Pulmonary artery endothelial cell (primary cell): ENCODE data around the gene SLC35A2. TPM values are rescaled to one million over a fixed set of nuclear protein-coding genes. Genes with fewer than 3 reads are reported as not detected.
"Not testable (repeated sequence)": the region's sequence is repeated elsewhere in the genome, so short reads cannot be mapped to it uniquely, and the experiment has no call there.

ENCODE experiments used
- DNase-seq: peaks from one replicate; pipeline ENCODE4 v3.0.0-alpha.2; 2011; ENCODE audit warnings: low read depth, low spot score
- total RNA-seq: library from RNA; depleted of rRNA; stranded (reverse); fragments of >200 nt; gene quantifications from 2 replicates; pipeline ENCODE4 v1.2.3, GENCODE V29; 2014

SLC35A2 gene
- total RNA-seq, 1 donor from 2014 or later, result 11.6 TPM

DNA sequence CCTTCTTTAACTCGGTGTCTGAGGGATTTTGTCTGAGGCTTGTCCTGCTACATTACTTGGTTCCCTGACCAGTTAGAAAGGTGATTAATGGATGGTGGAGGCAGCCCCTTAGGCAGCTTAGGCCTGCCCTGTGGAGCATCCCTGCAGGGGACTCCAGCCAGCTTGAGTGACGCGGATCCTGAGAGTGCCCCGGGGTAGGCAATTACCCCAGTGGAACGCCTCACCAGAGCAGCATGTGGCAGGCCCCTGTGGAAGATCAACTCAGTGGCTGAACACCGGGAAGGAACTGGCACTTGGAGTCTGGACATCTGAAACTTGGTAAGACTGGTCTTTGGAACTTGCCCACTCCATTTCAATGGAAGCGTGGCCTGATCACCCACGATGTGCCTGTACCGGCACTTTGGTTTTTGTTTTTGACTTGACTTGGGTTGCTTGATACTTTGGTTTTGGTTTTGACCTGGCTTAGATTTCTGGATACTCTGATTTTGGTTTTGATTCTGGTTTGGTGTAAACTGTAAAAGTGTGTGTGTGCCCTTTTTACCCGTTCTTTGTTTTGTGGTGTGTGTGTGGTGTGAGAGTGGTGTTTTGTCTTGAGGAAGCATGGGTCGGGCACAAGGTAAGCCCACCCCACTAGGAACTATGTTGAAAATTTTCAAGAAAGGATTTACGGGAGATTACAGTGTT, 57.2 kb downstream of the SLC35A2 start:
- not testable (repeated sequence) for DNase-seq

DNA sequence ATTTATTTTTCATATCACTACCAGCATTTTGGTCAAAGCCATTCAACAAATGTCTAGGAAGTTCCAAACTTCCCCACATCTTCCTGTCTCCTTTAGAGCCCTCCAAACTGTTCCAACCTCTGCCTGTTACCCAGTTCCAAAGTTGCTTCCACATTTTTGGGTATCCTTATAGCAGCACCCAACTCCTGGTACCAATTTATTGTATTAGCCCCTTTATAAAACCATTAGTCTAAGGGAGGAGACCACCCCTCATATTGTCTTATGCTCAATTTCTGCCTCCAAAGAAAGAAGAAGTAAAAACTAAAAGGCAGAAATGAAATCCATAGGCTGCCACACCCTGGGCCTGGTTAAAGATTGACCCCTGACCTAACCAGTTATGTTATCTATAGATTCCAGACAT, 58.0 kb downstream of the SLC35A2 start:
- DNase-seq, result not testable (repeated sequence)

Other genes with a start within 250 kb of the SLC35A2 start
- gene WAS, start 227.8 kb downstream of the SLC35A2 start, total RNA-seq, result not detected in 2 replicates
- gene SUV39H1, start 214.9 kb downstream of the SLC35A2 start, total RNA-seq, result 8.0 and 12.2 TPM in 2 replicates
- not detected in 2 replicates for gene GLOD5, start 149.9 kb downstream of the SLC35A2 start, total RNA-seq
- gene GATA1, start 125.1 kb downstream of the SLC35A2 start, total RNA-seq, result not detected in 2 replicates
- gene HDAC6, start 109.6 kb downstream of the SLC35A2 start, total RNA-seq, result 24.7 and 37.7 TPM in 2 replicates
- gene ERAS, start 85.1 kb downstream of the SLC35A2 start, total RNA-seq, result not detected in 2 replicates
- not detected in 2 replicates for gene PCSK1N, start 76.0 kb downstream of the SLC35A2 start, total RNA-seq
- 17.7 and 24.6 TPM in 2 replicates for gene TIMM17B, start 13.9 kb downstream of the SLC35A2 start, total RNA-seq
- gene PQBP1, start 13.7 kb downstream of the SLC35A2 start, total RNA-seq, result 98.2 and 105 TPM in 2 replicates
- 5.5 and 6.3 TPM in 2 replicates for gene PIM2, start 7.4 kb upstream of the SLC35A2 start, total RNA-seq
- 26.7 and 30.5 TPM in 2 replicates for gene OTUD5, start 46.0 kb upstream of the SLC35A2 start, total RNA-seq
- gene KCND1, start 60.2 kb upstream of the SLC35A2 start, total RNA-seq, result 0.13 and 0.32 TPM in 2 replicates
- 22.9 and 30.0 TPM in 2 replicates for gene GRIPAP1, start 90.6 kb upstream of the SLC35A2 start, total RNA-seq
- 21.0 and 29.5 TPM in 2 replicates for gene TFE3, start 131.7 kb upstream of the SLC35A2 start, total RNA-seq
- 0.42 and 0.66 TPM in 2 replicates for gene CCDC120, start 147.4 kb upstream of the SLC35A2 start, total RNA-seq
- gene PRAF2, start 162.4 kb upstream of the SLC35A2 start, total RNA-seq, result 4.4 and 5.9 TPM in 2 replicates
- 23.3 and 25.5 TPM in 2 replicates for gene WDR45, start 168.2 kb upstream of the SLC35A2 start, total RNA-seq
- 27.1 and 29.0 TPM in 2 replicates for gene GPKOW, start 212.1 kb upstream of the SLC35A2 start, total RNA-seq